ENCODE measurements around the gene CTNNBL1.

CTNNBL1 gene

DNA sequence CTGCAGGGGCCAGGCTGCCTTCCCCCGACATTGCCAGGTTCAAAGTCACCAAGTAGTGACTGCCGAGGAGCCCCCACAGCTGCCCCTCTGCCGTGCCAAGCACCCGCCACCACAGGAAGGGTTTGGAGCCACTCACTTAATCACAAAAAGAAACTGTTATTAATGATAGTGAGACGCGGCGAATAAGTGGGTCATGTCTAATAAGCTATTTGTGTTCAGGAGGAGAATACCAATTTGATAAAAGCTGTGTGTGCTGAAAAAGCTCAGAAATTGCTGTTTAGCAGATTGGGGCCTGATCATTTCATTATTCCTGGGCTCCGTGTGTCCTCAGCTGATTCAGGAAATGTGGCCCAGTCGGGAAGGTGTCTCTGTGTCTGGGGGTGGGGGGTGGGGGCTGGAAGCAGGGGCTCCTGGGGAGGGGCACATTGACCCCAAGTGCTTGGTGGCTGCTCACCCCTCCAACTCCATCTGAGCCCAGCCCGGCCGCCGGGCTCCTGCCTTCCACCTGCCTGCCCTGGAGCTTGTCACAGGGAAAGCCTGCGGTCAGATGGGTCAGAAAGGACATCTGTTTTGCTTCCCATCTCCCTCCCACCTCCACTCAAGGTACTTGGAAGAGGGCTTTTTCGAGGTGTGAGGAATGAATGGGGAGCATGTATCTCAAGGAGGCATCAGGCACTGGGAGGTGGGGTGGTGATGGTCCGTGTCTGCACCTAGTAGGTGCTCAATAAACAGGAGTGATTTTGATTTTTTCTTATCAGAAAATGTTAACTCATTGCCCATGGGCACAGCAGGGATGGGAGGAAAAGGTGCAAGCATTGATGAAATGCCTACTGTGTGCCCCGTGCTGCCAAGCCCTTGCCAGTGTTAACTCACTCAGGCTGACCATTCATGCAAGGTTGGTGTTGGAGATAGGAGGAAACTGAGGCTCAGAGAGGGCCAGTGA is 212.1 kb downstream of the CTNNBL1 start:
- H4K8ac ChIP-seq (ENCODE audit: low read depth, low read length) = no peak overlapping the region
- WGBS (ENCODE audit: extremely low coverage, insufficient coverage, insufficient read length) = no CpG with 5 or more reads among the region's 16 CpGs
- no peak overlapping the region for H4K12ac ChIP-seq (ENCODE audit: low read depth, low read length)
- no peak overlapping the region for H4K91ac ChIP-seq (ENCODE audit: low read depth, low read length)
- H3K14ac ChIP-seq (ENCODE audit: low read length) = no peak overlapping the region
- no peak for DNase-seq
- peaks cover 2 to 4% of the 10 kb centered on the region in 2 experiments for H3K4me1 ChIP-seq (ENCODE audit: control insufficient read depth in 1 of 2, insufficient read depth in 2 of 2, low read length in 2 of 2)
- no peak overlapping the region for H2AFZ ChIP-seq (ENCODE audit: insufficient read depth, low read length, poor library complexity)
- H3K27ac ChIP-seq (ENCODE audit: low read depth, low read length) = no peak overlapping the region
- H2BK120ac ChIP-seq (ENCODE audit: insufficient read depth, low read length, poor library complexity) = no peak overlapping the region
- H3K36me3 ChIP-seq (ENCODE audit: control insufficient read depth in 1 of 2, insufficient read depth in 2 of 2, low read length in 2 of 2) = no peaks in the 10 kb centered on the region
- no peak overlapping the region for H3K9ac ChIP-seq (ENCODE audit: low read length)
- peaks cover 7% of the 10 kb centered on the region for H3K27me3 ChIP-seq (ENCODE audit: insufficient read depth, low read length)
- H3K79me1 ChIP-seq (ENCODE audit: low read length) = no peaks in the 10 kb centered on the region
- H2AK5ac ChIP-seq (ENCODE audit: low read length) = no peak overlapping the region
- H3K79me2 ChIP-seq (ENCODE audit: control insufficient read depth, insufficient read depth, low read length, poor library complexity) = no peaks in the 10 kb centered on the region
- H3K23ac ChIP-seq (ENCODE audit: low read length) = no peak overlapping the region
- no peak overlapping the region for H3K18ac ChIP-seq (ENCODE audit: low read length)
- no peak overlapping the region for H2BK12ac ChIP-seq (ENCODE audit: low read length)
- no peaks in the 10 kb centered on the region for H3K9me3 ChIP-seq (ENCODE audit: insufficient read depth, low read depth, low read length)
- no peak overlapping the region for H2BK5ac ChIP-seq (ENCODE audit: low read depth, low read length, poor library complexity)
- H3K4ac ChIP-seq (ENCODE audit: low read depth, low read length) = no peak overlapping the region
- no peak overlapping the region for H3K4me2 ChIP-seq (ENCODE audit: low read length)
- H3K4me3 ChIP-seq (ENCODE audit: low read depth, low read length) = no peak overlapping the region

GRCh38 chr20:37907330-37907676 is 213.5 kb downstream of the CTNNBL1 start:
- Histone ChIP-seq H3K36me3 (ENCODE audit: control insufficient read depth in 1 of 2, insufficient read depth in 2 of 2, low read length in 2 of 2) (no peaks in the 10 kb centered on the region), H2AK5ac (ENCODE audit: low read length) (no peak overlapping the region), H3K79me2 (ENCODE audit: control insufficient read depth, insufficient read depth, low read length, poor library complexity) (no peaks in the 10 kb centered on the region), H3K4me3 (ENCODE audit: low read depth, low read length) (no peak overlapping the region), H3K79me1 (ENCODE audit: low read length) (no peaks in the 10 kb centered on the region), H3K9ac (ENCODE audit: low read length) (no peak overlapping the region), H3K27me3 (ENCODE audit: insufficient read depth, low read length) (peaks cover 7% of the 10 kb centered on the region), H2BK5ac (ENCODE audit: low read depth, low read length, poor library complexity) (no peak overlapping the region), H2BK120ac (ENCODE audit: insufficient read depth, low read length, poor library complexity) (no peak overlapping the region), H3K4me1 (ENCODE audit: control insufficient read depth in 1 of 2, insufficient read depth in 2 of 2, low read length in 2 of 2) (peaks cover 2% of the 10 kb centered on the region in 2 experiments), H3K4ac (ENCODE audit: low read depth, low read length) (no peak overlapping the region), H3K9me3 (ENCODE audit: insufficient read depth, low read depth, low read length) (no peaks in the 10 kb centered on the region), H4K8ac (ENCODE audit: low read depth, low read length) (no peak overlapping the region), H3K18ac (ENCODE audit: low read length) (no peak overlapping the region), H3K23ac (ENCODE audit: low read length) (no peak overlapping the region), H4K12ac (ENCODE audit: low read depth, low read length) (no peak overlapping the region), H3K27ac (ENCODE audit: low read depth, low read length) (no peak overlapping the region), H4K91ac (ENCODE audit: low read depth, low read length) (no peak overlapping the region), H3K4me2 (ENCODE audit: low read length) (no peak overlapping the region), H2BK12ac (ENCODE audit: low read length) (no peak overlapping the region), H2AFZ (ENCODE audit: insufficient read depth, low read length, poor library complexity) (no peak overlapping the region), H3K14ac (ENCODE audit: low read length) (no peak overlapping the region)
- WGBS (ENCODE audit: extremely low coverage, insufficient coverage, insufficient read length) = no CpG with 5 or more reads among the region's 3 CpGs
- DNase-seq = peak in 1 of 2 donors; percentile 30

DNA sequence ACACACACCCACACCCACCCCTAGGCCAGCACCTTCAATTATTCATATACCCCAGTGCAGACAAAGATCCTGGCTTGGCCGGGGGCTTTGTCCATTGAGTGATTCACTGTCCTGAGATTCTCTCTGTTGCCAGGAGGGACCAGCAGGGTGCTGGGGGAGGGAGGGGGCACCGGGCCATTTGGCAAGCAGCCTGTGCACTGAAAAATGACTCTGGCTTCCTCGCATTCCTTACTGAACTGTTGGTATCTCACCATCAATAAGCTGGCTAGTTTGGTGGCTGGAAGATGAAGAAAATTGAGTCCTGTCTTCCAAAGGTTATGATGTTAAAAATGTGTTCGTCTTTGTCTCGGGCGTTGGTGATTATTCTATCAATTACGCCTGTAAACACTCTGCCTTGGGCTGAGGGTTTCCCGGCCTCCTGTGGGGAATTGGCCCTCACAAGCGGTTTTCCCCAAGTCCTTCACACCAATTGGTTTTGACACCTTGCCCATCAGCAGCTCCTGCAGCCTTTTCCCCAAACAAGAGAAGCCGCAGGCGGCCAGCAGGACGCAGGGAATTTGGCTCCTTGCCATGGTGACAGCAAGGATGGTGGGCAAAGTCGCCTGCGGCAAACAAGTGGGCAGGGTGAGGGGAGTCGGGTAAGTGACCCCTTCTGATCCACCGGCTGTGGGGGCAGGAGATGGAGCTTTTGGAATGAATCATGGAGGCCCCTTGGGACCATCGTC is 214.0 kb downstream of the CTNNBL1 start:
- Histone ChIP-seq H3K79me2 (ENCODE audit: control insufficient read depth, insufficient read depth, low read length, poor library complexity) (no peaks in the 10 kb centered on the region), H3K4ac (ENCODE audit: low read depth, low read length) (no peak overlapping the region), H4K12ac (ENCODE audit: low read depth, low read length) (no peak overlapping the region), H3K4me3 (ENCODE audit: low read depth, low read length) (no peak overlapping the region), H3K23ac (ENCODE audit: low read length) (no peak overlapping the region), H4K91ac (ENCODE audit: low read depth, low read length) (no peak overlapping the region), H2AK5ac (ENCODE audit: low read length) (no peak overlapping the region), H3K14ac (ENCODE audit: low read length) (no peak overlapping the region), H4K8ac (ENCODE audit: low read depth, low read length) (no peak overlapping the region), H3K27ac (ENCODE audit: low read depth, low read length) (no peak overlapping the region), H3K9ac (ENCODE audit: low read length) (no peak overlapping the region), H3K4me1 (ENCODE audit: control insufficient read depth in 1 of 2, insufficient read depth in 2 of 2, low read length in 2 of 2) (no peaks in the 10 kb centered on the region), H3K79me1 (ENCODE audit: low read length) (no peaks in the 10 kb centered on the region), H3K27me3 (ENCODE audit: insufficient read depth, low read length) (peaks cover 7% of the 10 kb centered on the region), H2AFZ (ENCODE audit: insufficient read depth, low read length, poor library complexity) (no peak overlapping the region), H3K18ac (ENCODE audit: low read length) (no peak overlapping the region), H2BK5ac (ENCODE audit: low read depth, low read length, poor library complexity) (no peak overlapping the region), H3K9me3 (ENCODE audit: insufficient read depth, low read depth, low read length) (no peaks in the 10 kb centered on the region), H3K4me2 (ENCODE audit: low read length) (no peak overlapping the region), H2BK12ac (ENCODE audit: low read length) (no peak overlapping the region), H3K36me3 (ENCODE audit: control insufficient read depth in 1 of 2, insufficient read depth in 2 of 2, low read length in 2 of 2) (no peaks in the 10 kb centered on the region), H2BK120ac (ENCODE audit: insufficient read depth, low read length, poor library complexity) (no peak overlapping the region)
- no CpG with 5 or more reads among the region's 17 CpGs for WGBS (ENCODE audit: extremely low coverage, insufficient coverage, insufficient read length)
- DNase-seq = peak; percentile 87 to 89

- no peak for DNase-seq
- H3K79me1 ChIP-seq (ENCODE audit: low read length) = peaks cover 9% of the 10 kb centered on the region
- H3K79me2 ChIP-seq (ENCODE audit: control insufficient read depth, insufficient read depth, low read length, poor library complexity) = no peaks in the 10 kb centered on the region
- H3K23ac ChIP-seq (ENCODE audit: low read length) = no peak overlapping the region
- H3K4ac ChIP-seq (ENCODE audit: low read depth, low read length) = no peak overlapping the region
- H2AK5ac ChIP-seq (ENCODE audit: low read length) = no peak overlapping the region
- no peak overlapping the region for H2BK12ac ChIP-seq (ENCODE audit: low read length)
- no peak overlapping the region for H2AFZ ChIP-seq (ENCODE audit: insufficient read depth, low read length, poor library complexity)
- H3K4me2 ChIP-seq (ENCODE audit: low read length) = no peak overlapping the region
- no peak overlapping the region for H3K14ac ChIP-seq (ENCODE audit: low read length)
- H3K9ac ChIP-seq (ENCODE audit: low read length) = no peak overlapping the region
- no peak overlapping the region for H2BK120ac ChIP-seq (ENCODE audit: insufficient read depth, low read length, poor library complexity)
- no peaks in the 10 kb centered on the region for H3K27me3 ChIP-seq (ENCODE audit: insufficient read depth, low read length)
- no peaks in the 10 kb centered on the region for H3K36me3 ChIP-seq (ENCODE audit: control insufficient read depth in 1 of 2, insufficient read depth in 2 of 2, low read length in 2 of 2)
- H3K9me3 ChIP-seq (ENCODE audit: insufficient read depth, low read depth, low read length) = no peaks in the 10 kb centered on the region
- no peak overlapping the region for H2BK5ac ChIP-seq (ENCODE audit: low read depth, low read length, poor library complexity)
- no peak overlapping the region for H3K18ac ChIP-seq (ENCODE audit: low read length)
- no peak overlapping the region for H4K91ac ChIP-seq (ENCODE audit: low read depth, low read length)
- H3K4me3 ChIP-seq (ENCODE audit: low read depth, low read length) = no peak overlapping the region
- H3K4me1 ChIP-seq (ENCODE audit: control insufficient read depth in 1 of 2, insufficient read depth in 2 of 2, low read length in 2 of 2) = peaks cover 13 to 14% of the 10 kb centered on the region in 2 experiments
- H3K27ac ChIP-seq (ENCODE audit: low read depth, low read length) = no peak overlapping the region
- H4K8ac ChIP-seq (ENCODE audit: low read depth, low read length) = no peak overlapping the region
- H4K12ac ChIP-seq (ENCODE audit: low read depth, low read length) = no peak overlapping the region
- WGBS (ENCODE audit: extremely low coverage, insufficient coverage, insufficient read length) = no CpG with 5 or more reads among the region's 9 CpGs
Measured at GRCh38 chr20:37911261-37911660, 217.4 kb downstream of the CTNNBL1 start.
